Naive thymus-derived CD4-positive, alpha-beta T cell (primary cell): ENCODE measurements around the gene DHRS3. TPM values are rescaled to one million over a fixed set of nuclear protein-coding genes. Genes with fewer than 3 reads are reported as not detected.

Experiments
- ATAC-seq: fragments of 150-1000 bp; cut with Tn5 transposase; 2 replicates; pipeline ENCODE4 v1.10.0; 2021; ENCODE audit warnings: mild to moderate bottlenecking, moderate library complexity
- CTCF ChIA-PET: fragments of 350-600 bp; sonication (Branson Sonifier 250); formaldehyde crosslinking; loops from one replicate; lab custom pipeline; 2021; ENCODE audit warnings: antibody characterized with exemption; lab: Charles Lee
- POLR2A ChIA-PET: fragments of 350-600 bp; sonication (Branson Sonifier 250); formaldehyde crosslinking; loops from one replicate; lab custom pipeline; 2021; ENCODE audit warnings: antibody characterized with exemption, inconsistent platforms; lab: Charles Lee
- DNase-seq, 9 donors: peaks; one replicate each; pipeline versions ENCODE4 v3.0.0 to v3.0.0-alpha.2; 2020 to 2022; ENCODE audit warnings: mixed read lengths in 1 of 9
- H3K27ac ChIP-seq: one replicate; pipeline ENCODE4 v1.7.0; 2013; ENCODE audit warnings: mild to moderate bottlenecking, low read depth, low read length, moderate library complexity
- H3K27me3 ChIP-seq, 2 donors: one replicate each; pipeline ENCODE4 v1.7.0; 2013; ENCODE audit warnings: low read length in 2 of 2, mild to moderate bottlenecking in 2 of 2, moderate library complexity in 2 of 2; ENCODE audit not compliant: control insufficient read depth in 2 of 2, insufficient read depth in 2 of 2
- H3K36me3 ChIP-seq, 3 experiments: 1 replicate in 2 of 3; 2 replicates in 1 of 3; pipeline ENCODE4 v1.7.0; 2013; ENCODE audit warnings: low read length in 3 of 3, mild to moderate bottlenecking in 3 of 3, moderate library complexity in 1 of 3; ENCODE audit not compliant: insufficient read depth in 3 of 3, control insufficient read depth in 2 of 3
- H3K4me1 ChIP-seq, 2 donors: one replicate each; pipeline ENCODE4 v1.7.0; 2013; ENCODE audit warnings: low read length in 2 of 2, mild to moderate bottlenecking in 2 of 2, moderate library complexity in 1 of 2; ENCODE audit not compliant: control insufficient read depth in 2 of 2, insufficient read depth in 2 of 2
- H3K4me3 ChIP-seq: 2 replicates; pipeline ENCODE4 v1.7.0; 2013; ENCODE audit warnings: mild to moderate bottlenecking, low read length
- H3K9me3 ChIP-seq, 3 experiments: 1 replicate in 2 of 3; 2 replicates in 1 of 3; pipeline ENCODE4 v1.7.0; 2013; ENCODE audit warnings: low read length in 3 of 3; ENCODE audit not compliant: control insufficient read depth in 2 of 3
- H3K27ac Mint-ChIP-seq, 9 donors: one replicate each; pipeline ENCODE4 v1.8.0; 2020 to 2022; ENCODE audit warnings: mixed read lengths in 9 of 9, mild to moderate bottlenecking in 8 of 9, moderate library complexity in 5 of 9, inconsistent platforms in 2 of 9
- H3K27me3 Mint-ChIP-seq, 5 donors: one replicate each; pipeline ENCODE4 v1.8.0; 2021 to 2022; ENCODE audit warnings: mixed read lengths in 5 of 5, mild to moderate bottlenecking in 1 of 5
- H3K36me3 Mint-ChIP-seq, 5 donors: one replicate each; pipeline ENCODE4 v1.8.0; 2020 to 2022; ENCODE audit warnings: mixed read lengths in 5 of 5, mild to moderate bottlenecking in 3 of 5, inconsistent platforms in 1 of 5
- H3K4me1 Mint-ChIP-seq, 7 donors: one replicate each; pipeline ENCODE4 v1.8.0; 2020 to 2022; ENCODE audit warnings: mixed read lengths in 7 of 7, mild to moderate bottlenecking in 3 of 7, inconsistent platforms in 1 of 7
- H3K4me3 Mint-ChIP-seq, 10 donors: one replicate each; pipeline ENCODE4 v1.8.0; 2020 to 2022; ENCODE audit warnings: mild to moderate bottlenecking in 10 of 10, mixed read lengths in 10 of 10, moderate library complexity in 6 of 10, inconsistent platforms in 2 of 10
- H3K9me3 Mint-ChIP-seq, 11 donors: one replicate each; pipeline ENCODE4 v1.8.0; 2020 to 2022; ENCODE audit warnings: mixed read lengths in 11 of 11, mild to moderate bottlenecking in 4 of 11, inconsistent platforms in 1 of 11, moderate library complexity in 1 of 11
- intact Hi-C, 2 donors: fragments of 100-400 bp; cut with micrococcal nuclease; formaldehyde crosslinking; loops; one replicate each; pipeline ENCODE4 v1.15.1; 2023
- polyA plus RNA-seq, 2 donors: library from polyadenylated mRNA; unstranded; fragments of 300-500 nt; fragmentation: Illumina TruSeq; gene quantifications; one replicate each; pipeline ENCODE4 v1.2.3, GENCODE V29; 2021
- total RNA-seq, 6 experiments: library from RNA in 5 of 6; stranded (reverse) in 5 of 6; gene quantifications; 1 replicate in 5 of 6; 2 replicates in 1 of 6; pipeline ENCODE4 v1.2.3 and lab custom pipeline; 2021 to 2026

DHRS3 gene
- total and polyA plus RNA-seq, 7 experiments from 2014 or later, result 39.9 to 115 (median 68.9) TPM

GRCh38 chr1:12544992-12545391 lies 73.0 kb downstream of the DHRS3 start:
- no peaks in the 10 kb centered on the region for H3K27me3 ChIP-seq
- no peaks in the 10 kb centered on the region for H3K4me1 ChIP-seq
- DNase-seq (no peak), ATAC-seq (no peak)
- ChIA-PET CTCF (no interaction called here), POLR2A (interaction anchor here (1.2 kb wide), 1 partner anchor 59 kb away, joined by 3 read pairs; no protein-coding TSS in a partner anchor)
- no peaks in the 10 kb centered on the region for H3K36me3 ChIP-seq
- H3K4me3 ChIP-seq, result no peak overlapping the region
- Mint-ChIP-seq H3K4me3 (no peak overlapping the region), H3K9me3 (no peaks in the 10 kb centered on the region), H3K4me1 (peaks cover 0 to 4% (median 0%) of the 10 kb centered on the region in 7 donors), H3K27ac (no peak overlapping the region), H3K36me3 (no peaks in the 10 kb centered on the region), H3K27me3 (peaks cover 0 to 12% (median 0%) of the 10 kb centered on the region in 5 donors)
- H3K9me3 ChIP-seq, result no peaks in the 10 kb centered on the region
- intact Hi-C loops, result no loop called here
- H3K27ac ChIP-seq, result no peak overlapping the region

DNA sequence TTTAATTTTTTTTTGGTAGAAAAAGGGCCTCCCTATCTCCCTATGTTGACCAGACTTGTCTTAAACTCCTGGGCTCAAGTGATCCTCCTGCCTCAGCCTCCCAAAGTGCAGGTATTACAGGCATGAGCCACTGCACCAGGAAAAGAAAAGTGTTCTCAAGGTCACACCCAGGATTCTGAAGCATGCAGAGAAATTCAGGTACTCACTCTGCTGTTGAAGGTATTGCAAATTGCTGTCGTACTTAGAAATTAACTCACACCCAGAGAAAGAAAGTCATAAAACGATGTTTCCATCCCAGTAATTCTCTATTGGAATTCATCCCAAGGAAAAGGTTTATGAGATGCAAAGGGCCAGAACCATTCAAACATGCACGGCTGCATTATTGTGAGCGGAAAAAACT lies 73.7 kb downstream of the DHRS3 start:
- intact Hi-C loops, result no loop called here
- no peaks in the 10 kb centered on the region for H3K4me1 ChIP-seq
- Mint-ChIP-seq H3K27ac (no peak overlapping the region), H3K4me3 (no peak overlapping the region), H3K4me1 (peaks cover 0 to 2% (median 0%) of the 10 kb centered on the region in 7 donors), H3K27me3 (peaks cover 0 to 12% (median 0%) of the 10 kb centered on the region in 5 donors), H3K36me3 (no peaks in the 10 kb centered on the region), H3K9me3 (no peaks in the 10 kb centered on the region)
- ChIA-PET CTCF (no interaction called here), POLR2A (no interaction called here)
- H3K27ac ChIP-seq, result no peak overlapping the region
- no peaks in the 10 kb centered on the region for H3K36me3 ChIP-seq
- ATAC-seq (no peak), DNase-seq (no peak)
- H3K9me3 ChIP-seq, result no peaks in the 10 kb centered on the region
- no peaks in the 10 kb centered on the region for H3K27me3 ChIP-seq
- H3K4me3 ChIP-seq, result no peak overlapping the region

DNA sequence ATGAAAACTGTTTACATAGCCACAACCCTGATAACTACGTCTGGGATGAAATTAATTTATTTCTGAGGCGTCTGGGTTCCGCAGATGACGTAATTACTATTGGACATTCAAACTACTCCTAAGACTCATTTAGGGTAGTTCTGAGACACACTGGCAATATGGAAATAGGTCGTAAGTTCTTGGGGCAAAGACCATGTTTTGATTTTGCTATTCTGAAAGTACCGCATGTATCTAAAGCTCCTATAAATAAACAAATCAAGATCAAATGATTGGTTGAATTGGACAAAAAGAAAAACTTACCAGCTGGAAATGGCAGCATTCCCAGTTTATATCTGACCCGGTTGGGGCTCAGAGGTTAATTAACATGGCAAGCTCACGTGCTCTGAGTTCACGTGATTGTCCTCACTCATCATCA lies 74.3 kb downstream of the DHRS3 start:
- Histone ChIP-seq H3K27me3 (no peaks in the 10 kb centered on the region), H3K9me3 (no peaks in the 10 kb centered on the region), H3K4me3 (no peak overlapping the region), H3K4me1 (no peaks in the 10 kb centered on the region), H3K27ac (no peak overlapping the region), H3K36me3 (no peaks in the 10 kb centered on the region)
- Mint-ChIP-seq H3K4me3 (no peak overlapping the region), H3K27ac (no peak overlapping the region), H3K36me3 (peaks cover 0 to 5% (median 0%) of the 10 kb centered on the region in 5 donors), H3K27me3 (peaks cover 0 to 12% (median 0%) of the 10 kb centered on the region in 5 donors), H3K4me1 (peaks cover 0 to 2% (median 0%) of the 10 kb centered on the region in 7 donors), H3K9me3 (no peaks in the 10 kb centered on the region)
- no peak for ATAC-seq
- CTCF ChIA-PET, result no interaction called here
- no peak for DNase-seq
- POLR2A ChIA-PET, result no interaction called here
- intact Hi-C loops, result no loop called here

DNA sequence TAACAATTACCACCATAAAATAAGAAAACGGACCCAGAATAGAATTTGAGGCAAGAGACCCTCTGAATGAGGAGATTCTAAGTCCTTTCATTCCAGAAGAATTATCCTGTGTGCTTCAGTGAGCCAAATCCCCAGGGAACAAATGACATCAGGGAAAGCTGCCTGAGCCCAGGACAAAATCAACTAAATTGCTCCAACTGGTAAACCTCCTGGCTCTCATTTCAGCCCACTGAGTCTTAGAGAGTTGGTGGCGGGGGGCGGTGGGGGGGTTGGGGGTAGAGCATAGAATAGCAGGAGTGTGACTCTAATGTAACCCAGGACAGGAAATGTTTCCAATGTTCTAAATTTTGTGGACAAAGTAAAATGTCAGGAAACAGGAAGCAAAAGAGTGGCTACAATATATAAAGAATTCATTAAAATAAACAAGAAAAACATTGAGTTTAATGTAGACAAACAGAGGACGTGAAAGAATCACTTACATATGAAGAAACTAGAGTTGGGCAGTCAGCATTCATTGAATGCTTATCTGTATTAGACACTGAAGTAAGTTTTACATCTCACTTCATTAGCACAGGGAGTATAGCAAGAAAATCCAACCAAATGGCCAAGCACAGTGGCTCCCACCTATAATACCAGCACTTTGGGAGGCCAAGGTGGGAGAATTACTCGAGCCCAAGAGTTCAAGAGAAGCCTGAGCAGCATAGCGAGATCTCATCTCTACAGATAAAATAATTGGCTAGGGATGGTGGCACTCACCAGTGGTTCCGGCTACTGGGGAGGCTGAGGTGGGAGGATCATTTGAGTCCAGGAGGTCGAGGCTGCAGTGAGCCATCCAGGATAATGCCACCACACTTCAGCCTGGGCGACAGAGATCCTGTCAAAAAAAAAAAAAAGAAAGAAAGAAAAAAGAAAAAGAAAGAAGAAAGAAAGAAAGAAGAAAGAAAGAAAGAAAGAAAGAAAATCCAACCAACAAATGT lies 75.1 kb downstream of the DHRS3 start:
- H3K4me1 ChIP-seq, result no peaks in the 10 kb centered on the region
- peaks cover 0 to 7% (median 5%) of the 10 kb centered on the region in 5 donors for H3K36me3 Mint-ChIP-seq
- H3K9me3 ChIP-seq, result no peaks in the 10 kb centered on the region
- no peak for ATAC-seq
- DNase-seq, result no peak
- intact Hi-C loops, result no loop called here
- ChIA-PET POLR2A (no interaction called here), CTCF (no interaction called here)
- H3K27ac Mint-ChIP-seq, result peak overlapping the region in 1 of 9 donors; percentile 73
- H3K36me3 ChIP-seq, result no peaks in the 10 kb centered on the region
- no peak overlapping the region for H3K4me3 ChIP-seq
- no peak overlapping the region for H3K4me3 Mint-ChIP-seq
- H3K27ac ChIP-seq, result no peak overlapping the region
- no peaks in the 10 kb centered on the region for H3K9me3 Mint-ChIP-seq
- H3K27me3 ChIP-seq, result no peaks in the 10 kb centered on the region
- H3K4me1 Mint-ChIP-seq, result peaks cover 0 to 2% (median 0%) of the 10 kb centered on the region in 7 donors
- H3K27me3 Mint-ChIP-seq, result peaks cover 0 to 12% (median 0%) of the 10 kb centered on the region in 5 donors

- ATAC-seq, result no peak
- intact Hi-C loops, result no loop called here
- Mint-ChIP-seq H3K27me3 (peaks cover 0 to 12% (median 0%) of the 10 kb centered on the region in 5 donors), H3K36me3 (peaks cover 5 to 14% (median 12%) of the 10 kb centered on the region in 5 donors), H3K27ac (peak overlapping the region in 1 of 9 donors; percentile 73), H3K9me3 (peaks cover 1 to 7% (median 6%) of the 10 kb centered on the region in 11 donors), H3K4me1 (peaks cover 0 to 3% (median 0%) of the 10 kb centered on the region in 7 donors), H3K4me3 (no peak overlapping the region)
- H3K9me3 ChIP-seq, result no peaks in the 10 kb centered on the region
- no peaks in the 10 kb centered on the region for H3K27me3 ChIP-seq
- no peak overlapping the region for H3K27ac ChIP-seq
- H3K4me1 ChIP-seq, result no peaks in the 10 kb centered on the region
- no peak overlapping the region for H3K4me3 ChIP-seq
- CTCF ChIA-PET, result no interaction called here
- POLR2A ChIA-PET, result interaction anchor here (0.6 kb wide), 1 partner anchor 88 kb away, joined by 3 read pairs; no protein-coding TSS in a partner anchor
- no peak for DNase-seq
- H3K36me3 ChIP-seq, result no peaks in the 10 kb centered on the region
Measured at GRCh38 chr1:12542138-12542465, 75.9 kb downstream of the DHRS3 start.

- no peak overlapping the region for H3K4me3 ChIP-seq
- ATAC-seq, result no peak
- Mint-ChIP-seq H3K4me1 (peaks cover 0 to 3% (median 0%) of the 10 kb centered on the region in 7 donors), H3K27me3 (peaks cover 0 to 12% (median 0%) of the 10 kb centered on the region in 5 donors), H3K4me3 (no peak overlapping the region), H3K36me3 (peaks cover 8 to 20% (median 18%) of the 10 kb centered on the region in 5 donors), H3K27ac (peak overlapping the region in 1 of 9 donors; percentile 73), H3K9me3 (peaks cover 5 to 13% (median 8%) of the 10 kb centered on the region in 11 donors)
- H3K36me3 ChIP-seq, result peaks cover 0 to under 1% (median 0%) of the 10 kb centered on the region in 3 experiments
- CTCF ChIA-PET, result no interaction called here
- no peaks in the 10 kb centered on the region for H3K9me3 ChIP-seq
- POLR2A ChIA-PET, result interaction anchor here (0.6 kb wide), 1 partner anchor 87 kb away, joined by 3 read pairs; no protein-coding TSS in a partner anchor
- H3K27ac ChIP-seq, result no peak overlapping the region
- DNase-seq, result no peak
- H3K27me3 ChIP-seq, result no peaks in the 10 kb centered on the region
- H3K4me1 ChIP-seq, result no peaks in the 10 kb centered on the region
- intact Hi-C loops, result no loop called here
Measured at GRCh38 chr1:12541274-12542137, 76.5 kb downstream of the DHRS3 start.
